ENCODE results near the gene SRCAP. TPM values are rescaled to one million over a fixed set of nuclear protein-coding genes. Genes with fewer than 3 reads are reported as not detected.

The SRCAP gene
- total and polyA plus RNA-seq, 2 donors from 2014 or later, result 1.6 to 71.9 TPM

DNA sequence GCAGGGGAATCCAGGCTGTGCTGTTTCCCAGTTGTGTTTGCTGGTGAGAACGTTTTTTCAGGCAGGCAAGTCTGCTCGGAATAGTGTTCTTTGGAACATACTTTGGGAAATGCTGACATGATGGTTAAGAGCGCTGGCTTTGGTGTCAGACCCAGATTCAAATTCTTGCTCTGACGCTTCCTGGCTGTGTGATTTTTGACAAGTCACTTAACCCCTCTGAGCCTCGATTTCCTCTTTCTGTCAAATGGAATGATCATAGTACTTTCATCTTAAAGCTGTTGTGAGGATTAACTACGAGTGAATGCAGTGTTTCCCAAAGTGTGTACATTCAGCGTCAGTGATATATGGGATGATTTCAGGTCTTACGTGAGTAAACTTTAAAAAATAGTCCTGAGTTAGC, 35.9 kb upstream of the SRCAP start:
- TF ChIP-seq CTCF (IDR thresholded peaks at IDR 0.05; ENCODE audit: borderline replicate concordance, extremely low read depth, insufficient read depth), result no peak
- FAIRE-seq (no peak), DNase-seq (no peak)
- Histone ChIP-seq H3K27me3 (ENCODE audit: control insufficient read depth, insufficient read depth, low read length) (no peaks in the 10 kb centered on the region), H3K9ac (ENCODE audit: low read length in 3 of 3) (no peak overlapping the region), H3K4me3 (ENCODE audit: low read length in 3 of 3) (no peak overlapping the region), H3K4me1 (ENCODE audit: control insufficient read depth in 2 of 3, insufficient read depth in 2 of 3, low read depth in 1 of 3, low read length in 3 of 3) (peaks cover 0 to 25% (median 12%) of the 10 kb centered on the region in 3 donors), H3K9me3 (ENCODE audit: control insufficient read depth in 2 of 3, insufficient read depth in 1 of 3, low read length in 3 of 3) (no peaks in the 10 kb centered on the region), H3K27ac (ENCODE audit: low read depth in 2 of 2, low read length in 2 of 2) (no peak overlapping the region), H3K36me3 (ENCODE audit: control insufficient read depth in 2 of 3, insufficient read depth in 3 of 3, low read length in 3 of 3) (peaks cover 3 to 55% (median 37%) of the 10 kb centered on the region in 3 donors)
- intact Hi-C loops (cut with DNase I), result no loop called here

DNA sequence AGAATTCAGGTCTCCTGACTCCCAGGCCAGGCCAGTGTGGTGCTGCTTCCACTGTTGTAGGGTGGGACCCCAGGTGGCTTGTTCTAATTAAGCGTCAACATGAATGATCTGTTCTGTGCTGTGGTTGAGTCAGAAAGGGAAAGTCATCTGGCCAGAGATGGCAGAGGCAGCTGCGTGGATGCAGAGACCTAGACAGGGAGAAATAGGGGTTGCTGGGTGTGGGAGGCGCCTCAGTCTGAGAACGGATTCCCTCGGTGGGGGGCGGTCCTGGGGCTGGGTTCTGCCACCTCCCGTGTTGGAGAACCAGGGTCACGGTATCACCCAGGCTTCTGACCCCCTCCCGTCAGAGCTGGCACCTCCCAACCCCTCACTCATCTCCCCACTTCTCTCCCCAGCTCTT, 35.2 kb upstream of the SRCAP start:
- Histone ChIP-seq H3K4me1 (ENCODE audit: control insufficient read depth in 2 of 3, insufficient read depth in 2 of 3, low read depth in 1 of 3, low read length in 3 of 3) (peaks cover 0 to 25% (median 12%) of the 10 kb centered on the region in 3 donors), H3K27ac (ENCODE audit: low read depth in 2 of 2, low read length in 2 of 2) (no peak overlapping the region), H3K9ac (ENCODE audit: low read length in 3 of 3) (no peak overlapping the region), H3K27me3 (ENCODE audit: control insufficient read depth, insufficient read depth, low read length) (no peaks in the 10 kb centered on the region), H3K4me3 (ENCODE audit: low read length in 3 of 3) (no peak overlapping the region), H3K36me3 (ENCODE audit: control insufficient read depth in 2 of 3, insufficient read depth in 3 of 3, low read length in 3 of 3) (peaks cover 3 to 55% (median 40%) of the 10 kb centered on the region in 3 donors), H3K9me3 (ENCODE audit: control insufficient read depth in 2 of 3, insufficient read depth in 1 of 3, low read length in 3 of 3) (no peaks in the 10 kb centered on the region)
- TF ChIP-seq CTCF (IDR thresholded peaks at IDR 0.05; ENCODE audit: borderline replicate concordance, extremely low read depth, insufficient read depth), result no peak
- no peak for DNase-seq
- intact Hi-C loops (cut with DNase I), result no loop called here
- FAIRE-seq, result no peak

DNA sequence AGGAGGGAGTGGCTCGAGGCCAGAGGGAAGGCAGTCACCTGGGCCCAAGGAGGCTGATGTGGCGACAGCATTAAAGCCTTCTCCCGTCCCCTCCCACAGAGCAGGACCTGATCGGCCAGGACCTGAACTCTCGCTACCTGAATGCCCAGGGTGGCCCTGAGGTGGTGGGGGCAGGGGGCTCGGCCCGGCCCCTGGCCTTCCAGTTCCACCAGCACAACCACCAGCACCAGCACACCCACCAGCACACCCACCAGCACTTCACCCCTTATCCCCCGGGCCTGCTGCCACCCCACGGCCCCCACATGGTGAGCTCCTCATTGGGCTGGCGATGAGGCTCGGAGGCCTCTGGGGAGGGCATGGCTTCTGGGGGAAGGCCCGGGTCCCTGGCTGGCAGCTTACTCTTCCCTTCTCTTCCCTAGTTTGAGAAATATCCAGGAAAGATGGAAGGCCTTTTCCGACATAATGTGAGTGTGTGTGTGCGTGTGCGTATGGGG, 34.3 kb upstream of the SRCAP start:
- FAIRE-seq, result no peak
- H3K27ac ChIP-seq (ENCODE audit: low read depth in 2 of 2, low read length in 2 of 2), result no peak overlapping the region

More for the DNA sequence above, 34.3 kb upstream of the SRCAP start:
- H3K4me1 ChIP-seq (ENCODE audit: control insufficient read depth in 2 of 3, insufficient read depth in 2 of 3, low read depth in 1 of 3, low read length in 3 of 3), result peaks cover 0 to 25% (median 12%) of the 10 kb centered on the region in 3 donors
- no peak for TF ChIP-seq CTCF (IDR thresholded peaks at IDR 0.05; ENCODE audit: borderline replicate concordance, extremely low read depth, insufficient read depth)
- no peak for DNase-seq
- H3K9me3 ChIP-seq (ENCODE audit: control insufficient read depth in 2 of 3, insufficient read depth in 1 of 3, low read length in 3 of 3), result no peaks in the 10 kb centered on the region
- peaks cover 4 to 55% (median 40%) of the 10 kb centered on the region in 3 donors for H3K36me3 ChIP-seq (ENCODE audit: control insufficient read depth in 2 of 3, insufficient read depth in 3 of 3, low read length in 3 of 3)
- intact Hi-C loops (cut with DNase I), result no loop called here
- H3K4me3 ChIP-seq (ENCODE audit: low read length in 3 of 3), result no peak overlapping the region
- H3K27me3 ChIP-seq (ENCODE audit: control insufficient read depth, insufficient read depth, low read length), result no peaks in the 10 kb centered on the region
- H3K9ac ChIP-seq (ENCODE audit: low read length in 3 of 3), result no peak overlapping the region

All from kidney (tissue), 14 donors.